Measurements from ENCODE around the gene DDR2.
"Not testable (repeated sequence)": the region's sequence is repeated elsewhere in the genome, so short reads cannot be mapped to it uniquely, and the experiment has no call there.

Gene DDR2

GRCh38 chr1:162774007-162774406, 141.7 kb downstream of the DDR2 start:
- no peak overlapping the region for H3K27ac ChIP-seq

GRCh38 chr1:162779043-162779442, 146.8 kb downstream of the DDR2 start:
- no peak overlapping the region for H3K27ac ChIP-seq
- TF ChIP-seq ZFX (IDR thresholded peaks at IDR 0.05) (no peak), CTCF (conservative IDR thresholded peaks at IDR 0.05) (no peak)

More at GRCh38 chr1:162774007-162774406, 141.7 kb downstream of the DDR2 start:
- no peak for TF ChIP-seq ZFX (IDR thresholded peaks at IDR 0.05)
- no peak for TF ChIP-seq CTCF (conservative IDR thresholded peaks at IDR 0.05)

GRCh38 chr1:162782671-162783070, 150.4 kb downstream of the DDR2 start:
- TF ChIP-seq ZFX (IDR thresholded peaks at IDR 0.05): no peak
- TF ChIP-seq CTCF (conservative IDR thresholded peaks at IDR 0.05): no peak
- no peak overlapping the region for H3K27ac ChIP-seq

GRCh38 chr1:162784926-162785325, 152.7 kb downstream of the DDR2 start:
- H3K27ac ChIP-seq: not testable (repeated sequence)

GRCh38 chr1:162788783-162789182, 156.5 kb downstream of the DDR2 start:
- not testable (repeated sequence) for H3K27ac ChIP-seq

- H3K27ac ChIP-seq: peak within 1 kb of the TSS; percentile 76
These were observed 158.2 kb downstream of the DDR2 start, which contains the start of gene HSD17B7 for GRCh38 chr1:162790303-162790984. TSS of gene HSD17B7 (plus strand) at chr1:162790702. CDS start at chr1:162790801, 99 bp downstream.

- peak overlapping the region; percentile 76 for H3K27ac ChIP-seq
These were observed 158.7 kb downstream of the DDR2 start for GRCh38 chr1:162790985-162791357.

- not testable (repeated sequence) for H3K27ac ChIP-seq
These were observed 162.0 kb downstream of the DDR2 start for GRCh38 chr1:162794284-162794683.

- H3K27ac ChIP-seq: not testable (repeated sequence)
These were observed 164.5 kb downstream of the DDR2 start for GRCh38 chr1:162796617-162797279.

GRCh38 chr1:162799995-162800830, 167.9 kb downstream of the DDR2 start:
- TF ChIP-seq CTCF (conservative IDR thresholded peaks at IDR 0.05): peak; percentile 87
- not testable (repeated sequence) for H3K27ac ChIP-seq

- not testable (repeated sequence) for H3K27ac ChIP-seq
These were observed 175.2 kb downstream of the DDR2 start for GRCh38 chr1:162807503-162807902.

- not testable (repeated sequence) for H3K27ac ChIP-seq
These were observed 180.1 kb downstream of the DDR2 start for GRCh38 chr1:162812357-162812756.

GRCh38 chr1:162818136-162818535, 185.9 kb downstream of the DDR2 start:
- H3K27ac ChIP-seq: not testable (repeated sequence)

GRCh38 chr1:162818666-162819065, 186.4 kb downstream of the DDR2 start:
- not testable (repeated sequence) for H3K27ac ChIP-seq

Data from C4-2B (cell line).